Nephron progenitor cell (in vitro differentiated cells): ENCODE measurements around the gene KIAA1217.

ENCODE experiments used
- DNase-seq: peaks from one replicate; pipeline ENCODE4 v3.0.0; 2021
- H3K27ac Mint-ChIP-seq: 2 replicates; pipeline ENCODE4 v1.8.0; 2021; ENCODE audit warnings: mild to moderate bottlenecking, moderate library complexity, mixed read lengths
- H3K27me3 Mint-ChIP-seq: 2 replicates; pipeline ENCODE4 v1.8.0; 2021; ENCODE audit warnings: mild to moderate bottlenecking, low read depth, mixed read lengths; ENCODE audit not compliant: poor library complexity
- H3K36me3 Mint-ChIP-seq: 2 replicates; pipeline ENCODE4 v1.8.0; 2021; ENCODE audit warnings: low read depth, mixed read lengths
- H3K4me1 Mint-ChIP-seq: 2 replicates; pipeline ENCODE4 v1.8.0; 2021; ENCODE audit warnings: mixed read lengths
- H3K4me3 Mint-ChIP-seq: 2 replicates; pipeline ENCODE4 v1.8.0; 2021; ENCODE audit warnings: mild to moderate bottlenecking, moderate library complexity, mixed read lengths
- H3K9me3 Mint-ChIP-seq: 2 replicates; pipeline ENCODE4 v1.8.0; 2021; ENCODE audit warnings: mild to moderate bottlenecking, moderate library complexity, mixed read lengths
- CTCF ChIP-seq: fragments of 200-600 bp; sonication (generic); IDR thresholded peaks from 2 replicates; pipeline ENCODE4 v1.5.0; 2021; ENCODE audit warnings: antibody characterized with exemption

KIAA1217 gene

GRCh38 chr10:24428410-24428782, 219.5 kb downstream of the KIAA1217 start:
- Mint-ChIP-seq H3K36me3 (peaks cover 24% of the 10 kb centered on the region), H3K4me1 (no peaks in the 10 kb centered on the region), H3K4me3 (no peak overlapping the region), H3K9me3 (no peaks in the 10 kb centered on the region), H3K27me3 (no peaks in the 10 kb centered on the region), H3K27ac (peak overlapping the region; percentile 36)
- no peak for TF ChIP-seq CTCF
- DNase-seq: no peak

GRCh38 chr10:24430591-24430990, 221.7 kb downstream of the KIAA1217 start:
- Mint-ChIP-seq H3K9me3 (peaks cover 3% of the 10 kb centered on the region), H3K27ac (no peak overlapping the region), H3K36me3 (peaks cover 37% of the 10 kb centered on the region), H3K27me3 (no peaks in the 10 kb centered on the region), H3K4me1 (no peaks in the 10 kb centered on the region), H3K4me3 (no peak overlapping the region)
- no peak for TF ChIP-seq CTCF
- DNase-seq: no peak

GRCh38 chr10:24432478-24433416, 223.8 kb downstream of the KIAA1217 start:
- Mint-ChIP-seq H3K36me3 (peaks cover 45% of the 10 kb centered on the region), H3K4me1 (peaks cover 4% of the 10 kb centered on the region), H3K27me3 (no peaks in the 10 kb centered on the region), H3K27ac (no peak overlapping the region), H3K4me3 (no peak overlapping the region), H3K9me3 (peaks cover 4% of the 10 kb centered on the region)
- no peak for DNase-seq
- no peak for TF ChIP-seq CTCF

GRCh38 chr10:24433705-24434104, 224.8 kb downstream of the KIAA1217 start:
- DNase-seq: no peak
- Mint-ChIP-seq H3K36me3 (peaks cover 52% of the 10 kb centered on the region), H3K27me3 (no peaks in the 10 kb centered on the region), H3K4me3 (no peak overlapping the region), H3K9me3 (peaks cover 4% of the 10 kb centered on the region), H3K27ac (no peak overlapping the region), H3K4me1 (peaks cover 4% of the 10 kb centered on the region)
- TF ChIP-seq CTCF: no peak

- Mint-ChIP-seq H3K9me3 (peaks cover 4% of the 10 kb centered on the region), H3K27ac (no peak overlapping the region), H3K4me1 (peaks cover 17% of the 10 kb centered on the region), H3K4me3 (no peak overlapping the region), H3K36me3 (peaks cover 64% of the 10 kb centered on the region), H3K27me3 (peaks cover 4% of the 10 kb centered on the region)
- no peak for DNase-seq
- TF ChIP-seq CTCF: no peak
These were observed 226.0 kb downstream of the KIAA1217 start for GRCh38 chr10:24434961-24435360.

GRCh38 chr10:24435374-24435773, 226.4 kb downstream of the KIAA1217 start:
- Mint-ChIP-seq H3K36me3 (peaks cover 69% of the 10 kb centered on the region), H3K27ac (no peak overlapping the region), H3K27me3 (peaks cover 4% of the 10 kb centered on the region), H3K9me3 (peaks cover 4% of the 10 kb centered on the region), H3K4me3 (no peak overlapping the region), H3K4me1 (peaks cover 21% of the 10 kb centered on the region)
- no peak for TF ChIP-seq CTCF
- DNase-seq: no peak
